Neural cell (in vitro differentiated cells): ENCODE results near the gene CFAP210.

ENCODE experiments used
- CTCF ChIP-seq: fragments of 450-650 bp; IDR thresholded peaks from 2 replicates; pipeline ENCODE4 v1.5.1; 2014; ENCODE audit warnings: antibody characterized with exemption, mild to moderate bottlenecking, moderate library complexity; ENCODE audit not compliant: poor library complexity, severe bottlenecking
- EP300 ChIP-seq: fragments of 450-650 bp; conservative IDR thresholded peaks from 2 replicates; pipeline ENCODE4 v1.6.1; 2014; ENCODE audit warnings: antibody characterized with exemption, mild to moderate bottlenecking, moderate library complexity; ENCODE audit not compliant: poor library complexity, severe bottlenecking
- EZH2 ChIP-seq: fragments of 200-600, 300-800 bp; shearing (Covaris generic), sonication (generic); IDR thresholded peaks from 2 replicates; pipeline ENCODE4 v1.6.1; 2014; ENCODE audit warnings: antibody characterized with exemption, low read length, borderline replicate concordance, mild to moderate bottlenecking; ENCODE audit not compliant: insufficient read depth, poor library complexity, severe bottlenecking
- POLR2AphosphoS5 ChIP-seq: IDR thresholded peaks from 2 replicates; pipeline ENCODE4 v1.6.1; 2012
- TF ChIP-seq, protein P1 (sequence below): IDR thresholded peaks from 2 replicates; pipeline ENCODE4 v1.6.1; 2012; ENCODE audit warnings: borderline replicate concordance

- TF ChIP-seq CTCF (no peak), EP300 (no peak), POLR2AphosphoS5 (no peak), EZH2 (no peak)
- TF ChIP-seq, protein P1, sequence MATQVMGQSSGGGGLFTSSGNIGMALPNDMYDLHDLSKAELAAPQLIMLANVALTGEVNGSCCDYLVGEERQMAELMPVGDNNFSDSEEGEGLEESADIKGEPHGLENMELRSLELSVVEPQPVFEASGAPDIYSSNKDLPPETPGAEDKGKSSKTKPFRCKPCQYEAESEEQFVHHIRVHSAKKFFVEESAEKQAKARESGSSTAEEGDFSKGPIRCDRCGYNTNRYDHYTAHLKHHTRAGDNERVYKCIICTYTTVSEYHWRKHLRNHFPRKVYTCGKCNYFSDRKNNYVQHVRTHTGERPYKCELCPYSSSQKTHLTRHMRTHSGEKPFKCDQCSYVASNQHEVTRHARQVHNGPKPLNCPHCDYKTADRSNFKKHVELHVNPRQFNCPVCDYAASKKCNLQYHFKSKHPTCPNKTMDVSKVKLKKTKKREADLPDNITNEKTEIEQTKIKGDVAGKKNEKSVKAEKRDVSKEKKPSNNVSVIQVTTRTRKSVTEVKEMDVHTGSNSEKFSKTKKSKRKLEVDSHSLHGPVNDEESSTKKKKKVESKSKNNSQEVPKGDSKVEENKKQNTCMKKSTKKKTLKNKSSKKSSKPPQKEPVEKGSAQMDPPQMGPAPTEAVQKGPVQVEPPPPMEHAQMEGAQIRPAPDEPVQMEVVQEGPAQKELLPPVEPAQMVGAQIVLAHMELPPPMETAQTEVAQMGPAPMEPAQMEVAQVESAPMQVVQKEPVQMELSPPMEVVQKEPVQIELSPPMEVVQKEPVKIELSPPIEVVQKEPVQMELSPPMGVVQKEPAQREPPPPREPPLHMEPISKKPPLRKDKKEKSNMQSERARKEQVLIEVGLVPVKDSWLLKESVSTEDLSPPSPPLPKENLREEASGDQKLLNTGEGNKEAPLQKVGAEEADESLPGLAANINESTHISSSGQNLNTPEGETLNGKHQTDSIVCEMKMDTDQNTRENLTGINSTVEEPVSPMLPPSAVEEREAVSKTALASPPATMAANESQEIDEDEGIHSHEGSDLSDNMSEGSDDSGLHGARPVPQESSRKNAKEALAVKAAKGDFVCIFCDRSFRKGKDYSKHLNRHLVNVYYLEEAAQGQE = no peak
Observed at GRCh38 chr2:169727065-169727464, 32.9 kb upstream of the CFAP210 start.
